ENCODE data around the gene PPM1F.

DNA sequence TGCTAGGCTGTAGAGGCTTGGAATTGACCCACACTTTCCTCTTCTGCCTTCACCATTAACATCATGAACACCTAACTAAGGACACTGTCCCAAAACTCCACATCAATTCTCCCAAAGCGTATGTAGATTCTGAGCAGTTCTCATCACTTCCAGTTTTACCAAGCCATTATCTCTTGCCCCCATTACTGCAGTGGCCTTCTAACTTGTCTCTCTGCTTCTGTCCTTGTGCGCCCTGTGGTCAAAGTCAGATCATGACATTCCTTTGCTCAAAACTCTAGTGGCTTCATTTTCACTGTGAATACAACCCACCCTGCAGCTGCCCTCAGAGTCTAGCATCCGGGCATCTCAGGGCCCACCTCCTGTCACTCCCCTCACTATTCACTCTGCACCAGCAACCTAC lies 43.0 kb upstream of the PPM1F start:
- TF ChIP-seq, protein P1, sequence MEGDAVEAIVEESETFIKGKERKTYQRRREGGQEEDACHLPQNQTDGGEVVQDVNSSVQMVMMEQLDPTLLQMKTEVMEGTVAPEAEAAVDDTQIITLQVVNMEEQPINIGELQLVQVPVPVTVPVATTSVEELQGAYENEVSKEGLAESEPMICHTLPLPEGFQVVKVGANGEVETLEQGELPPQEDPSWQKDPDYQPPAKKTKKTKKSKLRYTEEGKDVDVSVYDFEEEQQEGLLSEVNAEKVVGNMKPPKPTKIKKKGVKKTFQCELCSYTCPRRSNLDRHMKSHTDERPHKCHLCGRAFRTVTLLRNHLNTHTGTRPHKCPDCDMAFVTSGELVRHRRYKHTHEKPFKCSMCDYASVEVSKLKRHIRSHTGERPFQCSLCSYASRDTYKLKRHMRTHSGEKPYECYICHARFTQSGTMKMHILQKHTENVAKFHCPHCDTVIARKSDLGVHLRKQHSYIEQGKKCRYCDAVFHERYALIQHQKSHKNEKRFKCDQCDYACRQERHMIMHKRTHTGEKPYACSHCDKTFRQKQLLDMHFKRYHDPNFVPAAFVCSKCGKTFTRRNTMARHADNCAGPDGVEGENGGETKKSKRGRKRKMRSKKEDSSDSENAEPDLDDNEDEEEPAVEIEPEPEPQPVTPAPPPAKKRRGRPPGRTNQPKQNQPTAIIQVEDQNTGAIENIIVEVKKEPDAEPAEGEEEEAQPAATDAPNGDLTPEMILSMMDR (IDR thresholded peaks at IDR 0.05): no peak
- no peak for TF ChIP-seq POLR2A (IDR thresholded peaks at IDR 0.05)

Data from lower leg skin (tissue), 3 donors.